ENCODE data around the gene IRF5.
"Not testable (repeated sequence)": the region's sequence is repeated elsewhere in the genome, so short reads cannot be mapped to it uniquely, and the experiment has no call there.

IRF5 gene

DNA sequence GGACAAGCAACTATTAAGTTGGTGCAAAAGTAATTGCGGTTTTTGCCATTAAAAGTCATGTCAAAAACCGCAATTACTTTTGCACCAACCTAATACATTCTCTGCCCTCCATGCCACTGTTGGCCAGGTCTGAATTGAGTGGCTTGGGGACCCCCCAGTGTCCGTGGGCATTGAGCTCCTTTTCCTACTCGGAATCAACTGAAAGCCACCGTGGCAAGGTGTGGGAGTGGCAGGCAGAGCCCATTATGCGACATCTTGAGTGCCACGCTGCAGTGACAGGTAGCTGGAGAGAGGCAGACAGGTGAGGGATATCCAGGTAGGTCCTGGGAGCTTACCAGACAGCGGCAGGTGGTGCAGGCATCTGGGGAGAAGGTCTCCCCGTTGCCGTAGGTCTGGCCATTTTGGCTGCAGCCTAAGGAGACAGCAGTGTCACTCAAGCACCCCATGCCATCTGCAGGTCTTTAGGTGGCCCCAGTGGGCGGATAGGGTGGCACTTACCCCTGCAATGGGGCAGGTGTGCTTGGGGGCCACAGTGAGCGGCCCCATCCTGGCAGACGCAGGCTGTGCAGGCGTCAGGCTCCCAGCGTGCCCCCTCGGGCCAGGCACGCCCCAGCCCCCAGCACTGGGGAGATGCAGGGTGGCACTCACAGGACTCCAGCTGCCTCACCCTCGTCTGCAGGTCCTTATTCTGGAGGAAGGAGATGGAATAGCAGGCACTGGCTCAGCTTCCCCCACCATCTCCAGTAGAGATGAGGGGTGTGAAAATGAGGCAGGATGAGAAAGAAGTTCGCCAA lies 30.8 kb upstream of the IRF5 start:
- no peak for DNase-seq

DNA sequence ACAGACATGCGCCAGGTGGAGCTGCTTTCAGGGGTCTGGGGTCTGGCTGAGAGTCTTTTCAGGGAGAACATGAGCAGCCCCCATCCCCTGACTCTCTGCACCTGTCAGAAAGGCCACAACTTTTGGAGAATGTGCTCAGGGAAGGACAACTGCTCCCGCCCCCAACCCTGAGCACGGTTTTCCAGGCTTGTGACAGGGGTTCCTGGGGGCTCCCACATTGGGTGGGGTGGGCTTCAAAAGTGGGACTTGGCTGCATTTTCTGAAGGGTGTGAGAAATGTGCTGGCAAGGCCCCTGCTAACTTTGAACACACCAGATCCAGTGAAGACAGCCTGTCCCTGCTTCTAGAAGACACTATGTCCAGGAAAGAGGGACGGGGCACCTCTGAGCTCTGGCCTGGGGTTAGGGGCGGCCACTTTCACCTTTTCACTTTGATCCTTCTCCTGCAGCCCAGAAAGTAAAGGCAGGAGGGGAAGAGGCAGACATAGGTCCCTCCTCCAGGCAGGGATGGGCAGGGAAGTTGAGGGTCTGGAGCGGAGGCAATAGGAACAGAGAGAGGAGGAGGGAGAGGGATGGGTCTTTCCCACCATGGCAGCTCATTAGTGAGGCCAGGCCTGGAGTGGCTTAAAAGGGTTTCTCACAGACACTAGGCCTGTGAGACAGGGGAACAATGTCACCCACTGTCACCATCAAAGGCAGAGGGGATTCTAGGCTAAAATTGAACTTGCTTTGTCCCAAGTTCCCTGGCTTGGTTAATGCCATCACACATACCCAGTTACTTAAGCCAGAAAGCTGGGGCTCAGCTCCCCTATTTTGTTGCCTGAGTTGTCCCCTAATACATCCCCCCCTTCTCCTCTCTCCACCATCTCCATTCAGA lies 28.7 kb upstream of the IRF5 start:
- no peak for DNase-seq

DNA sequence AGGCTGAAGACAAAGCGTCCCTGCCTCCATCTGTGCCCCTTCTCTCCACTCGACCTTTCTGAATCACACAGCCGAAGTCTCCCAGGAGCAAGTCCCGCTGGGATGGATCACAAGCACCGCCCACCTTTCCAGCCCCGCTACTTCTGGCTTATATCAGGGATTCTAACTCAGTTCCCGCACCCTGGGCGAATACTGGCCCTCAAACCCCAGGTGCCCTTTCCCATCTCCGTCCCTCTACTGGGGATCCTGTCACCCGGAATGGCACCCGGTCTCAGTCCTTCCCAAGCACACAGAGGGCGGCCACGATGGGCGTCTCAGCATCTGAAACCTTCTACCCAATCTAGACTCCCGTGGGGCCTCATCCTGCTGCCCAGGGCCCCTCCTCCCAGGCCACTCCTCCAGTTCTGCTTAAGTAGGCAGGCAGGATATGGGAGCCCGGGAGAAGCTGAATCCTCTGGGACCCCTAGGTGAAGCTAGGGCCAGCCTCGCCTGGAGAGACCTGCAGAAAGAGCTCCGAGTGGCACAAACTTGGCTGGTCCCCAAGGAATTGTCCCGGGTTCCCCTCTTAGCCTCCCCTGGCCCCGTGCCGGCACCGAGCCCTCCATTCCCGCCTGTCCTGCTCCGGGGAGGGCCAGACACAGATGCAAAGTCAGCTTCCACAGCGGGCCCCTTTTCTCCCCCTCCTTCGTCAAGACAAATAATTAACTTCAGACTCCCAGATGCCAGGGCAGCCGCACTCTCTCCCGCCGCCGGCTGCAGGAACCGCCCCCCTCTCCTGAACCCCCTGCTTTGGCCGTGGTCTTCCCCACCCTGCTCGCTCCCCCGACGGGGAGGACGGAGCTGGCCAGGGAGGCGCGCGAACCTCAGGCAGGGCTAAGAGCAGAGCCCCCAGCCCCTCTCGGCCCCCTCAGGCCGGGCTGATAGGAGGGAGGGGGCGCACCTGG lies 27.8 kb upstream of the IRF5 start:
- DNase-seq = no peak

DNA sequence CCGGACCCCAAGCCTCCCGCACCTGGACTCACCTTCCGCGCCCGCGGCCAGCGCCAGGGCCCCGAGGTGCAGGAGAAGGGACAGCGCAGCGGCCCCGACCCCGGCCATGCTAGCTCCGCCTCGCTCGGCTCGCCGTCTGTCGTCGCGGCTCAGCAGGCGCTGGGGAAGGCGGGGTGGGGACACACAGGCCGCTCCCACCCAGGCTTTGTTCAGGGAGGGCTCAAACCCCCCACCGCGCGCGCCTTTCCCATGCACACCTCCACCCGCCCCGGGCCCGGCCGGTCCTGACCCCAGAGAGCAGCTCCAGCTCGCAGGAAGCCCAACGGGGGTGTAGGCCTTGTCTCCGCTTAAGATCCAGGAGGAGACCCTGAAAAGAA lies 27.2 kb upstream of the IRF5 start, which contains the start of gene KCP:
Gene KCP (minus strand): TSS at position 141 of the 377 bp plus-strand sequence. CDS start 33 bp downstream, at position 108.
- DNase-seq = no peak

DNA sequence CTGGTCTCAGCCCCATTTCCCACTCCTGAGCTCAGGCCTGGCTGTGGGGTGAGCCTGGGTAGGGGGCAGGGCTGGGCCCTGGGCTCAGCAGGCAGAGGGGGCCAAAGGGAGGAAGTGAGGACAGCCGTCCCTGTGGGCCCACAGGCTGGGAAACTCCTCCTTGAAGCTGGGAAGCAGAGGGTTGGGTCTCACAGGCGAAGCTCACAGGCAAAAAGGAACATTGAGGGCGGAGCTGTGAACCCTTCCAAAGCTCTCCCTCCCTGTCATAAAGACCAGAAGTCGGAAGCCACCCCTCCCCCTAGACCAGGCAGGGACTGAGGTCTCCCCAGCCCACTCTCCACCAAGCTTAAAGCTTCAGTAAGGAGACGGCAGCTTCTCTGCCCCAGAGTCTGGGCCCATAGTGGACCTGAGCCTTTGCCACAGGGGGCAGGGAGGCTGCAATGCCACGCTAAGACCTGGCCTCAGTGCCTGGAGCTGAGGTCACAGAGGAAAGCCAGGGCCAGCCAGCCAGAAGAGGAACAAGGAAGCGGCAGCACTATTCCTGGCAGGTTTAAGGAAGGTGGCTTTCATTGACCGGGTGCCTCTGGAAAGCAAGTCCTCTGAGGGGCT lies 26.2 kb upstream of the IRF5 start:
- DNase-seq = peak; percentile 17

DNA sequence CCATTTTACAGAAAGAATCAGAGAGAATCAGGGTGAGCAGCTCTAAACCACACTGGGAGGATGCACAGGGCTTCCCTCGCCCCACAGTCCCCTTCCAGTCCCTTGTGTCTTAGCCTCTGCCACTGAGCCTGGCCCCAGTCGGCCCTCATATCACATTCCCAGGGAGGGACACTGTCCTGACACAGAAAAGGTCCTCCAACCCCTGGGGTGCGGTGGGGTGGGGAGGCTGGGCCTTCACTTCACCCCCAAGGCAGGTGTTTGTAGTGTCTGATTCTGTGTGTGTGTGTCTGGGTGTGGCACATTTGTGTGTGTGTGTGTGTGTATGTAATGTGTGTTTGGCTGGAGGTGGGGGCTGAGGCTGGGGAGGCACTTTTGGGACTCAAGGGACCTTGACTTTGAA lies 25.4 kb upstream of the IRF5 start:
- no peak for DNase-seq

DNA sequence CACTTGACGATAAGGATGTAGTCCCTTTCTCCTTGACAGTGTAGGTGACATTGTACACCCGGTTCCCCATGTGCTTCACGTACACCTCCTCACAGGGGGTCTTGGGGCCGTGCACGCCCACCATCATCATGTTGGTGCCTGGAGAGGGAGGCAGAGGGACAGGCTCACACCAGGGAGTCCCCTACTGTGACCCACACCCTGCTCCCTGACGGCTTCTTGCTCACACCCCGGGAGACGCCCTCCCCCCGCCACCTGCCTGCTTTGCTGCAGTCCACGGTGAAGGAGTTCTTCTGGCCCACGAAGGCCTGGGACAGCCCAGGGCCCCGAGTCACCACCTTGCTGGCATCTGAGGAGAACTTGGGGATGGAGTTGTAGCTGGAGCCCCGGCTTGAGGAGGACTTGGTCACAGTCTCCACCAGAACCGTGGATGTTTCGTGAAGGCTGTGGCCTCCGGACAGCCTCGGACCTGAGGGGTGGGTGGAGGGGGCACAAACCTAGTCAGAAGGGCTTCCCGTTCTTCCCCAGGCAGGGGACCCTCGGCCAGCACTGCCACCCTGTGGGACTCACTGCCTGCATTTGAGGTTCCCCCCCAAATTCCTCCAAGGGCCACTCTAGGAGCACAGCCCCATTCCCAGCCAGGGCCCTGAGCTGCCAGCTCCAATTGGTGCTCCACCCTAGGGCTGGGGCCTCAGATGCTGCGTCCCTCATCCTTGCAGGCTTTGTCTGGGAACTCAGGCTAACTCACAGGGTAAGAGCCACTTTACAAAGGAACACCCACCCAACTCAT lies 24.8 kb upstream of the IRF5 start:
- DNase-seq = not testable (repeated sequence)

DNA sequence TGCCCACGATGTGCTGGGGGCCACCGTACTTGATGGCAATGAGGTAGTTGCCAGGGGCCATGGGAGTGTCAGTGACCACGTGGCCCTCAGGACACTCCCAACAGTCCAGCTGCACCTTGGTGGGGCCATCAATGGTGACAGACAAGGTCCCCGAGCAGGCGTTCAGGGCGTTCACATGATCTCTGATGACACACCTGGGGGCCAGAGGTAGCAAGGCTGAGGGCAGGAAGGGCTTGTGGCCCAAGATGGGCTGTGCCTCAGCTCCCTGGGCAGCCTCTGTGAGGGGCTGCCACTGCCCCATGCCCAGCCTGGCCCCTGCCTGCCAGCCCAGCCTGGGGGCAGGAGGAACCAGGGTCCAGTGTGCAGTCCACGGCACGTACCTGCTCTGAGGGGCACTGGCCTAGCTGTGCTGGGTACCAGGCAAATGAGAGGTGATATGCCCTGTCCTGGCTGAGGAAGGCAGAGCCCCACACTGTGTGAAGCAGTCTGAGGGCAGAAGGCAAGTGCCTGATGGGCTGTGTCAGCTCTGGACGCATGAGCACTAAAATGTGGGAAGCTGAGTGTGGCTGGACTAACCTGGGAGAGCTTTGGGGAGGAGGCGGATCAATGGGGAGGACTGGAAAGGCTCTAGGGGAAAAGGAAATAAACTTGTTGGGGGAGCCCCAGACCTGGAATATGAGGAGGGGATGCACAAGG lies 23.7 kb upstream of the IRF5 start:
- no peak for DNase-seq

DNA sequence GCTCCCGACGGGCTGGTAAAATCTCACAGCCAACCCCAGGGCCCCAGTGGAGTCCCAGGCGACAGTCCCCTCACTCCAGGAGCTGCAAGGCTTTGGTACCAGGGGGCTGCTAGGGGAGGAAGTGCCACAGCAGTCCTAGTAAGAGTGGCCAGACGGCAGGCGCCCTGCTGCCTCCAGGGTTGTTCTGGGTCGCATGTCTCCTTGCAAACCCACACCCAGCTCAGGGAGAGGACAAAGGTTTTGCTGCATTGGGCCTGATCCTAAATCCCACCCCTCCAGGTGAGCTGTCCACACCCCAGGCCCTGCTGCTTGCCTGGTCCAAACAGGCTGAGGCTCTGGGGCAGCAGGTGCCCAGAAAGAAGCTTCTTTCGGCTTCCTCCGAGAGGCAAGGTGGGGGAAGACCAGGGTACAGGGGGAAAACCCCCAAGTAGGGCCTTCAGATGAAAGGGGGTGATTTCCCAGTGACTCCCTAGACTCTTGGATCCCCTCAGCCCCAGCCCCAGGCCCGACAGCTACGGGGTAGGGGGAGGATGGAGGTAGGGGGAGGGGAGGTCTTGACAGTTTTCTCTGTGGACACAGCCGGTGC lies 23.1 kb upstream of the IRF5 start:
- no peak for DNase-seq

DNA sequence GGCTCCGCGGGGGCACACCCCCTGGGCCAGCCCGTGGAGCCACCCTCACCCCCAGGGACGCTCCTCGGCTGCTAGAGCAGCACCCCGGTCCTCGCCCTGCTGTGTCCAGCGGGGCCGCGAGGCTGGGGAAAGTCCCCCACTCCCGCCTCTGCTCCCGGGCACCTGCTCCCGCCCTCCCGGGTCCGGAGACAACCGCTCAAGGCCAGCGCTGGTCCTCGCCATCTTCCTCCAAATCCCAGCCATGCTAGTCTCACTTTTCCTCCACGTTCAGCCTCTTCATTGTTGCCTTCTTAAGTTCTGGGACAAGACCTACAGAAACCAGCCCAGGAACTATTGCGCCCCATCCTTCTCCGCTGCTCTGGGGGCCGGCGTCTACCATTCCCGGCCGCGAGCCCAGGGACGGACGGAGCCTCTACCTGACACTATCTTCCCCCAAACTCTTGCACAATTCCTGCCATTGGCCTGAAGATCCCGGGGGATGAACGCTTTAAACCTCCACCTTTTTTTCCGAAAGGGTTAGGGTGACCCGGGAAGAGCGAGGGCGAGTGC lies 22.4 kb upstream of the IRF5 start:
- no peak for DNase-seq

DNA sequence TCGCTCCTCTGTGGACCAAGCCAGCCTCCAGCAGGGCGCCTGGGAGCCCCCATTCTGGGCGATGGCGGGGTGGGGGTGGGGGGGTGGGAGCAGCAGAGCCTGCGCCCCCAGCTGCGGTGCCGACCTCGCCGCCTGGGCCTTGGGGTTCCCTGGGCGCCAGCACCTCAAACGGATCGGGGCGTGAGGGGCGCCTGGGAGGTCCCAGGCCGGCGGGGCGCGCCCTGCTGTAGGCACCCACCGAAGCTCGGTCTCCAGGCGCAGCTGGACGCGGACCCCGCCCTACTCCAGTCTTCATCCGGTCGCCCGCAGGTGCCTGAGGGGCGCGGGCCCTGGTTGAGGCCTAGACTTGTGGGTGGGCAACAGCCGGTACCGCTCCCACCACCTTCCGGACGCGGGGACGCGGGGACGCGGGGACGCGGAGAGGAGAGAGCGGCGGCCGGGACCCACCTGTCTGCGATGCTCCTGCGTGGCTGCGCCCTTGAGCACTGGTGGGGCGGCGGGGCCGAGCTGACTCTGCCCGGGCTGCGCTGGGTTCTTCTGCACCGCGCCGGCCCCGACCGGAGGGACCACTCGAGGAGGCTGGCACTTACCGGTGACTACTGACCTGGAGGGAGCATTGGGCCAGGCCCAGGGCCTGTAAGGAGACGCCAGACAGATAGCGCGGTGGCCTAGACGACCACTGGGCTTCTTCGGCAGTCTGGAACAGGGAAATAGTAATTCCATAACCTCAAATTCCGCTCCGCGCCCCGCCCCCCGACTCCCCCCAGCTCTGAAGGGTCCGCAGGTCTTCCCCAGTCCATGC lies 21.7 kb upstream of the IRF5 start:
- DNase-seq = no peak

DNA sequence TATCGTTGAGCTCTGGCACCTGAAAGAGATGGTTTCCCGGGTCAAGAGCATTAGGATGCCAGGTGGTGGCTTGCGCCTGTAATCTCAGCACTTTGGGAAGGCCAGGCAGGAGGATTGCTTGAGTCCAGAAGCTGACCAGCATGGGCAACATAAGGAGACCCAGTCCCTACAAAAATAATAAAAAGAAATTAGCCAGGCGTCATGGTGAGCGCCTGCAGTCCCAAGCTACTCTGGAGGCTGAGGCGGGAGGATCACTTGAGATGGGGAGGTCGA lies 21.1 kb upstream of the IRF5 start:
- DNase-seq = no peak

DNA sequence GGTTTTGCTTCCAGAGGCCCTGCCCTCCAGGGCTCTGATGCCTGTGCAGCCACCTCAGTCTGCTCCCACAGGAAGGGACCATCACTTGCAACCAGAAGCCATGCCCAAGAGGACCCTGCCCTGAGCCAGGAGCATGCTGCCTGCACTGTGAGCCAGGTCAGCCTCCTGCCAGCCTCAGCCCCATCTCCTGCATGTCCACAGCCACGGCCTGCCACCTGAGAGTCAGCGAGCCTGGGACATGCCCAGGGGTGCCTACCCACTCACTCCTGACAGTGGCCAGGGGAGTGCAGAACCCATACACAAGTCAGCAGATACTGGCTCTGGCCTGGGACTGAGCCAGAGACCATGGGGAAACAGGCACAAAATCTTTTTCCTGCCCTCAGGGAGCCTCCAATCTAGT lies 20.6 kb upstream of the IRF5 start:
- no peak for DNase-seq

DNA sequence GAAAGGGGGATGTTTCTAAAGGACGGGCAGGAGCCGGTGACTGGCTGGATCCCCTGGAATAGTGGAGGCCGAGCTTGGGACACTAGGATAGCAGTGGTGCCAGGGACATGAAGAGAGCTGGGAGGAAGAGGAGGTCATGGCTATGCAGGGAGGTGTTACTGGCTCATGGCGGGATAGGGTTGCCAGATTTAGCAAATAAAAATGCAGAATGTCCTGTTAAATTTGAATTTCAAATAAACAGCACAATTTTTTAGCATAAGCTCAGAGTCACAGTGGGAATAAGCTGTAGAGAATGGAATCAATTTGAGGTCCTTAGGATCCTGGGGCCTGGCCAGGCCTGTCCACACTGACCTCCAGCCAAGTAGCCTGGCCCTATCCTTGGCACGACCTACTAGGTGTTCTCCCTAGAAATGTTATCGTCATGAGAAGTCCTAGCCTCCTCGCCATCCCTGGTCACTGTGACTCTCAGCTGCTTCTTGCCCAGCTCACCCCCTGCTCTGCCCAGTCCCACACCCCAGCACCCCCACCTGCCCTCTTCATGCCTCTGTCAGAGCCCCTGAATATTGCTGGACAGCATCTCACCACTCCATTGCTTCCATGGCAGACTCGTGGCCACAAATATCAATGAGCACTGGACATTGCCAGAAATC lies 19.6 kb upstream of the IRF5 start:
- DNase-seq = no peak

DNA sequence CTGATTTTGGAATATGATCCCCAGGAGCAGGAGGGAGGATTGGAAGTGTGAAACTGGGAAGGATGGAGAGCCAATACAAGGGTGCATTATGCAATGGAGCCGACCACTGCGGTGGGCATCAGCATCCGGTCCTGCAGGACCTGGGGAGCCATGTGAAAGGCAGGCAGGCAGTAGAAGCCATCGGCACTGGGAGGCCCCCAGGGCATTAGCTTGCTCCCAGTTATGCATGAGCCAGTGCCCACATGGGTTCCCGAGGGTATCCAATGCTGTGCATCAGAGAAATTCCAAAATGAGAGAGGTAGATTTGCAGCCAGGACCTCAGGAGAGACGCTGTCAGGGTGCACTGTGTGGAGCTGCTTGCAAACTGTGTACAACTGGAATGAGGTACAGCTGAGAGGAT lies 18.5 kb upstream of the IRF5 start:
- DNase-seq = no peak

DNA sequence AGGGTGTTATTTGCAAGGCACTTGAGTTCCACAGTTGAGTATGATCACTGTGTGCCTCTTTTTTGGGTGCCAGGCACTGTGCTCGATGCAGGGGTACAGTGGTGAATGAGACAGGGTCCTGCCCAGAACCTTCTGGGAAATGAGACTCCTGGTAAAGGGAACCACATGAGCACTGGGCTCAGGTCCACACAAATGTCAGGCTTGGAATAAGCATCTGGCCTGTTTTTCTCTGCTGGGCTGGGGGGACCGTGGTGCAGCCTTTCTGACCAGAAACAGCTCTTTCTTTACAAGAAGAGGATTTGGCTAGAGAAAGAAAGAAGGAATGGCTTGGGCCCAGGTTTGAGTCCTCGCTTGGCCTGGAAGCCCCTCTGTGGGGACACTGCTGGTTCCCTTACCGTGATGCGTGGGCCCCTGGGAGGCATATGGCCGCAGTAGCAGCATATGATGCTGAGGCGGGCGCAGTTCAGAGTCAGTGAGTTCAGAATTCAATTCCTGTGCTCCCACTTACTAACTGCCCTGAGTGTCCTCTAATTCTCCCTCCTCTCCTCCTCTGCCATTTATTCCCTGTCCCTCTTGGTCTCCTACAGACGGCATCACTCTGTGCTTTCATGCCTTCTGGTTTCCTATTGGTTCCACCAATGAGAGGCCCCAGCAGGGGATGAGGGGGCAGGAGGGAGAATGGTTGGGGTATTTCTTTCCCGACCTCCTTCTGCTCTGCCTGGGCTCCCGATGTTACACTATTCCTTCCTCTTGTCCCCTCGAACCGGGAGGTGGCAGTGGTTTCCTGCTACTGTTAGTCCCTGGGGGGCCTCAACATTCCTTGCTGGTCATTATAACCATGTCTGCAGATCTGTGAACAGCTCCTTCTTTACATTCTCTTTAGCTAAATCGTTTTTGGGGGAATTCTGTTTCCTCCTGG lies 17.6 kb upstream of the IRF5 start:
- DNase-seq = no peak

DNA sequence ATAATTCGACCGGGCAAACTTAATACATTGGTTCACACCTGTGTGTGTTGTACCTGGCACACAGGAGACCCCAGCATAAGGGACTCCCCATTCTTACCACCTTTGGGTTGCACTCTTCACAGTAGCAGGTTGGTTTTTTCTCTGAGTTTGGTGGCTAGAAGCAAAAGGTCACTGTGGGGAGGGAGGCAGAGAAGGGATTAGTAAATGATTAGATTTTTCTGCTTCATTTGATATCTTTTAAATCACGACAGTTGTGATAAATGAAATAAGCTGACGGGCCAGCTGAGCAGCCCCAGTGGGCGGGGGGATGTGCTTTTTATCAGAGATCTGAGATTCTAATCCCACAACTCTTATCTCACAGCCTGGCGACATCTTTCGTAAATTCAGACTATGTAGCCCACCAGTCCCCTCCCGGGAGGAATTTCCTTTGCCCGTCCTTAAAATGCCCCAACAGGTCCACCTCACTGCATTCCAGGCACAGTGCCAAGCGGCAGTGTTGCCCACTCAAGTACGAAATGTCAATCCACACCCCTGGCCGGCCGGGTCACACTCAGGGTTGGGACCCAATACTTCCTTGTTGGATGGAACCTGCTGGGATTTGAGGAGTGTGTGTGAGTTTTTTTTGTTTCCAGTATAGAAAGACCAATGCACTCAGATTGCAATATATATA lies 16.7 kb upstream of the IRF5 start:
- no peak for DNase-seq

Measured in inflammatory macrophage treated with lipopolysaccharide for 4 hours (primary cell).